Measurements from ENCODE around the gene TENM3.
A peak's percentile ranks its signal among the peaks of the same experiment; 100 is the strongest.

Gene TENM3

GRCh38 chr4:182415116-182415515, 171.9 kb downstream of the TENM3 start:
- DNase-seq: no peak

GRCh38 chr4:182416067-182416466, 172.9 kb downstream of the TENM3 start:
- no peak for DNase-seq

GRCh38 chr4:182418054-182418734, 175.0 kb downstream of the TENM3 start:
- no peak for DNase-seq

GRCh38 chr4:182420189-182420588, 177.0 kb downstream of the TENM3 start:
- no peak for DNase-seq

GRCh38 chr4:182421753-182422152, 178.6 kb downstream of the TENM3 start:
- DNase-seq: no peak

- DNase-seq: no peak
Measured at GRCh38 chr4:182425302-182425701, 182.1 kb downstream of the TENM3 start.

GRCh38 chr4:182426901-182427300, 183.7 kb downstream of the TENM3 start:
- DNase-seq: no peak

- DNase-seq: no peak
Measured at GRCh38 chr4:182427554-182427953, 184.4 kb downstream of the TENM3 start.

- DNase-seq: no peak
Measured at GRCh38 chr4:182429896-182430295, 186.7 kb downstream of the TENM3 start.

GRCh38 chr4:182432819-182433218, 189.6 kb downstream of the TENM3 start:
- DNase-seq: no peak

GRCh38 chr4:182434720-182435119, 191.5 kb downstream of the TENM3 start:
- no peak for DNase-seq

- DNase-seq: no peak
Measured at GRCh38 chr4:182435401-182435800, 192.2 kb downstream of the TENM3 start.

GRCh38 chr4:182443070-182443469, 199.9 kb downstream of the TENM3 start:
- DNase-seq: no peak

- no peak for DNase-seq
Measured at GRCh38 chr4:182447767-182448280, 204.6 kb downstream of the TENM3 start.

GRCh38 chr4:182448281-182449151, 205.3 kb downstream of the TENM3 start:
- peak; percentile 72 for DNase-seq

- DNase-seq: no peak
Measured at GRCh38 chr4:182449186-182449929, 206.2 kb downstream of the TENM3 start.

- no peak for DNase-seq
Measured at GRCh38 chr4:182449930-182450439, 206.8 kb downstream of the TENM3 start.

- DNase-seq: no peak
Measured at GRCh38 chr4:182451441-182451840, 208.2 kb downstream of the TENM3 start.

- no peak for DNase-seq
Measured at GRCh38 chr4:182453830-182454229, 210.6 kb downstream of the TENM3 start.

GRCh38 chr4:182454440-182455013, 211.3 kb downstream of the TENM3 start:
- no peak for DNase-seq

GRCh38 chr4:182465114-182465513, 221.9 kb downstream of the TENM3 start:
- DNase-seq: no peak

- DNase-seq: no peak
Measured at GRCh38 chr4:182465979-182466378, 222.8 kb downstream of the TENM3 start.

- no peak for DNase-seq
Measured at GRCh38 chr4:182470215-182470614, 227.0 kb downstream of the TENM3 start.
